ENCODE measurements around the gene AKAP1. TPM values are rescaled to one million over a fixed set of nuclear protein-coding genes. Genes with fewer than 3 reads are reported as not detected.

The AKAP1 gene
- total RNA-seq, 1 donor from 2014 or later = 28.6 TPM

GRCh38 chr17:57136355-57136754, 51.3 kb downstream of the AKAP1 start:
- TF ChIP-seq, protein P1, sequence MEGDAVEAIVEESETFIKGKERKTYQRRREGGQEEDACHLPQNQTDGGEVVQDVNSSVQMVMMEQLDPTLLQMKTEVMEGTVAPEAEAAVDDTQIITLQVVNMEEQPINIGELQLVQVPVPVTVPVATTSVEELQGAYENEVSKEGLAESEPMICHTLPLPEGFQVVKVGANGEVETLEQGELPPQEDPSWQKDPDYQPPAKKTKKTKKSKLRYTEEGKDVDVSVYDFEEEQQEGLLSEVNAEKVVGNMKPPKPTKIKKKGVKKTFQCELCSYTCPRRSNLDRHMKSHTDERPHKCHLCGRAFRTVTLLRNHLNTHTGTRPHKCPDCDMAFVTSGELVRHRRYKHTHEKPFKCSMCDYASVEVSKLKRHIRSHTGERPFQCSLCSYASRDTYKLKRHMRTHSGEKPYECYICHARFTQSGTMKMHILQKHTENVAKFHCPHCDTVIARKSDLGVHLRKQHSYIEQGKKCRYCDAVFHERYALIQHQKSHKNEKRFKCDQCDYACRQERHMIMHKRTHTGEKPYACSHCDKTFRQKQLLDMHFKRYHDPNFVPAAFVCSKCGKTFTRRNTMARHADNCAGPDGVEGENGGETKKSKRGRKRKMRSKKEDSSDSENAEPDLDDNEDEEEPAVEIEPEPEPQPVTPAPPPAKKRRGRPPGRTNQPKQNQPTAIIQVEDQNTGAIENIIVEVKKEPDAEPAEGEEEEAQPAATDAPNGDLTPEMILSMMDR (IDR thresholded peaks at IDR 0.05; ENCODE audit: insufficient read depth, low read length, poor library complexity, severe bottlenecking) = no peak
- DNase-seq (ENCODE audit: low read depth) = no peak

GRCh38 chr17:57138030-57138911, 53.2 kb downstream of the AKAP1 start:
- peaks cover 4% of the 10 kb centered on the region for H3K27me3 ChIP-seq (ENCODE audit: control insufficient read depth, insufficient read depth, low read length)
- no peaks in the 10 kb centered on the region for H3K36me3 ChIP-seq (ENCODE audit: control insufficient read depth, insufficient read depth, low read length)
- DNase-seq (ENCODE audit: low read depth) = no peak
- TF ChIP-seq, protein P1 (IDR thresholded peaks at IDR 0.05; ENCODE audit: insufficient read depth, low read length, poor library complexity, severe bottlenecking) = no peak
- no peak overlapping the region for H3K4me3 ChIP-seq (ENCODE audit: low read depth, low read length)

More at GRCh38 chr17:57136355-57136754, 51.3 kb downstream of the AKAP1 start:
- Histone ChIP-seq H3K36me3 (ENCODE audit: control insufficient read depth, insufficient read depth, low read length) (no peaks in the 10 kb centered on the region), H3K27me3 (ENCODE audit: control insufficient read depth, insufficient read depth, low read length) (peaks cover 4% of the 10 kb centered on the region), H3K4me3 (ENCODE audit: low read depth, low read length) (no peak overlapping the region)

GRCh38 chr17:57138956-57139576, 54.0 kb downstream of the AKAP1 start:
- DNase-seq (ENCODE audit: low read depth) = no peak
- Histone ChIP-seq H3K27me3 (ENCODE audit: control insufficient read depth, insufficient read depth, low read length) (peaks cover 4% of the 10 kb centered on the region), H3K4me3 (ENCODE audit: low read depth, low read length) (no peak overlapping the region), H3K36me3 (ENCODE audit: control insufficient read depth, insufficient read depth, low read length) (no peaks in the 10 kb centered on the region)
- TF ChIP-seq, protein P1 (IDR thresholded peaks at IDR 0.05; ENCODE audit: insufficient read depth, low read length, poor library complexity, severe bottlenecking) = no peak

DNA sequence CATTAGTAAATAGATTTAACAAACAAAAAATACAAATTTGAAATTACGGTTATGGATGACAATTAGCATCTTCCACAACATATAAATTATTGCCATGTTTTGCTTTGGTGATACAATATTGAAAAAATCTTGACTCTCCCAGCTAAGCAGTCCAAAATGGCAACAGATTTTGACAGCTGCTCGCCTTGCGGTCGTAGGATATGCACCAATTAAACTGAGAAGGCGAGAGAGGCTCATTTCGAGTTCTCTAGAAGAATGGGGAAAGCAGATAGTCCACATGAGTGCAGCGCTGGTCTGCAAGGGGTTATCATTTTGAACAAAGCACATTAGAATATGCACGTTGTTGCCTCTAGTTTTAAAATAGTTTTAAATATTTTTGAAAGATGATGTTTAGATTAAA, 55.3 kb downstream of the AKAP1 start:
- Histone ChIP-seq H3K4me3 (ENCODE audit: low read depth, low read length) (no peak overlapping the region), H3K27me3 (ENCODE audit: control insufficient read depth, insufficient read depth, low read length) (peaks cover 4% of the 10 kb centered on the region), H3K36me3 (ENCODE audit: control insufficient read depth, insufficient read depth, low read length) (no peaks in the 10 kb centered on the region)
- DNase-seq (ENCODE audit: low read depth) = no peak
- TF ChIP-seq, protein P1 (IDR thresholded peaks at IDR 0.05; ENCODE audit: insufficient read depth, low read length, poor library complexity, severe bottlenecking) = no peak

- DNase-seq (ENCODE audit: low read depth) = no peak
- TF ChIP-seq, protein P1 (IDR thresholded peaks at IDR 0.05; ENCODE audit: insufficient read depth, low read length, poor library complexity, severe bottlenecking) = no peak
- H3K4me3 ChIP-seq (ENCODE audit: low read depth, low read length) = no peak overlapping the region
- H3K27me3 ChIP-seq (ENCODE audit: control insufficient read depth, insufficient read depth, low read length) = peaks cover 2% of the 10 kb centered on the region
- no peaks in the 10 kb centered on the region for H3K36me3 ChIP-seq (ENCODE audit: control insufficient read depth, insufficient read depth, low read length)
These were observed 57.9 kb downstream of the AKAP1 start for GRCh38 chr17:57142925-57143324.
